K562 (cell line): ENCODE measurements around the gene AKNAD1. TPM values are rescaled to one million over a fixed set of nuclear protein-coding genes. Genes with fewer than 3 reads are reported as not detected.
A peak's percentile ranks its signal among the peaks of the same experiment; 100 is the strongest.

Experiments
- CBFB ChIP-seq: sonication (generic); formaldehyde crosslinking; IDR thresholded peaks from 2 replicates; pipeline ENCODE4 v1.4.0; 2020; ENCODE audit warnings: mild to moderate bottlenecking, missing genetic modification reagents
- CC2D1A ChIP-seq: fragments of 450-650 bp; IDR thresholded peaks from 2 replicates; pipeline ENCODE4 v1.6.1; 2017; ENCODE audit warnings: mild to moderate bottlenecking
- COPS2 ChIP-seq: fragments of 450-650 bp; conservative IDR thresholded peaks from 2 replicates; pipeline ENCODE4 v1.6.1; 2016; ENCODE audit warnings: mild to moderate bottlenecking, moderate library complexity
- CTCF ChIP-seq, 3 experiments: IDR thresholded peaks in 2 of 3; conservative IDR thresholded peaks in 1 of 3; 2 replicates each; pipeline ENCODE4 v1.5.1; 2011 to 2012; ENCODE audit warnings: low read length in 3 of 3, mild to moderate bottlenecking in 3 of 3, control low read depth in 2 of 3, improper control_type of control experiment in 1 of 3, inconsistent platforms in 1 of 3, low read depth in 1 of 3, mixed read lengths in 1 of 3, moderate library complexity in 1 of 3; ENCODE audit not compliant: insufficient read depth in 2 of 3
- ELF1 ChIP-seq: fragments of 200-800 bp; sonication (Bioruptor generic); IDR thresholded peaks from 2 replicates; pipeline ENCODE4 v1.6.1; 2016; ENCODE audit warnings: missing genetic modification characterization, missing compliant biosample characterization
- GTF2F1 ChIP-seq: IDR thresholded peaks from 2 replicates; pipeline ENCODE4 v1.6.1; 2011; ENCODE audit warnings: low read depth, low read length, improper control_type of control experiment
- PHF20 ChIP-seq: fragments of 450-650 bp; IDR thresholded peaks from 2 replicates; pipeline ENCODE4 v1.6.1; 2018; ENCODE audit not compliant: partially characterized antibody
- PRPF4 ChIP-seq: fragments of 200-400 bp; formaldehyde crosslinking; IDR thresholded peaks from one replicate; pipeline ENCODE4 v1.6.1; 2017; ENCODE audit warnings: low read length, low read depth, mild to moderate bottlenecking; ENCODE audit not compliant: insufficient read depth, poor library complexity, severe bottlenecking
- RAD21 ChIP-seq, 2 experiments: fragments of 250-450 bp in 1 of 2; fragments of 450-650 bp in 1 of 2; sonication (Bioruptor Pico) in 1 of 2; formaldehyde crosslinking in 1 of 2; IDR thresholded peaks in 1 of 2; conservative IDR thresholded peaks in 1 of 2; 2 replicates each; pipeline versions ENCODE4 v1.4.0 to v1.8.0; 2020 to 2022; ENCODE audit warnings: mild to moderate bottlenecking in 2 of 2, moderate library complexity in 1 of 2
- REST ChIP-seq, 2 experiments: fragments of 450-650 bp; formaldehyde crosslinking in 1 of 2; IDR thresholded peaks; 2 replicates each; pipeline versions ENCODE4 v1.4.0 to v1.6.1; 2014 to 2020; ENCODE audit warnings: mild to moderate bottlenecking in 2 of 2, borderline replicate concordance in 1 of 2, low read depth in 1 of 2
- TOE1 ChIP-seq, 2 experiments: fragments of 450-650 bp in 1 of 2; sonication (generic) in 1 of 2; formaldehyde crosslinking in 1 of 2; IDR thresholded peaks; 2 replicates each; pipeline versions ENCODE4 v1.7.1 to v1.8.0; 2016 to 2022; ENCODE audit warnings: borderline replicate concordance in 2 of 2, mild to moderate bottlenecking in 2 of 2, antibody characterized with exemption in 1 of 2, inconsistent platforms in 1 of 2, low read depth in 1 of 2, missing genetic modification reagents in 1 of 2, moderate library complexity in 1 of 2
- ZBTB8A ChIP-seq: fragments of 450-650 bp; IDR thresholded peaks from 2 replicates; pipeline ENCODE4 v1.6.1; 2018; ENCODE audit warnings: mild to moderate bottlenecking, moderate library complexity; ENCODE audit not compliant: partially characterized antibody
- ZNF507 ChIP-seq: conservative IDR thresholded peaks from 2 replicates; pipeline ENCODE4 v1.6.1; 2017; ENCODE audit warnings: missing genetic modification characterization, missing compliant biosample characterization
- ZZZ3 ChIP-seq: fragments of 450-650 bp; IDR thresholded peaks from 2 replicates; pipeline ENCODE4 v1.6.1; 2016; ENCODE audit warnings: antibody characterized with exemption, mild to moderate bottlenecking, moderate library complexity
- polyA plus RNA-seq, 8 experiments: library from polyadenylated mRNA; depleted of rRNA in 4 of 8; stranded (reverse) in 5 of 8; unstranded in 3 of 8; fragments of >200 nt; fragmentation: Nextera tagmentation in 2 of 8; fragmentation: Illumina TruSeq in 1 of 8; extraction: Ambion mirVana in 2 of 8; extraction: Trizol in 1 of 8; gene quantifications; 2 replicates each; pipeline versions ENCODE4 v1.2.1 to v1.2.3, GENCODE V29; 2011 to 2014; ENCODE audit warnings: inconsistent platforms in 1 of 8, missing spikeins in 1 of 8
- total RNA-seq, 7 experiments: library from RNA; depleted of rRNA in 6 of 7; stranded (reverse); fragments of >200 nt in 6 of 7; fragmentation: Illumina TruSeq in 2 of 7; extraction: Trizol in 2 of 7; gene quantifications; 2 replicates each; pipeline versions ENCODE4 v1.2.1 to v1.2.3, GENCODE V29; 2011 to 2021; ENCODE audit warnings: low replicate concordance in 1 of 7

The AKNAD1 gene
- total and polyA plus RNA-seq, 9 of the 15 experiments (the other 6 are each of a cell fraction or from before 2014, with no cell fraction given), result 0.13 to 0.30 TPM; not detected in 7

- TF ChIP-seq ELF1 (tag) (no peak), REST (IDR thresholded peaks at IDR 0.05; ENCODE audit: borderline replicate concordance) (peak; percentile 80; the same call in 1 of the 2 replicates), REST (CRISPR knock-in tag; IDR thresholded peaks at IDR 0.05; ENCODE audit: low read depth) (no peak), TOE1 (IDR thresholded peaks at IDR 0.05; ENCODE audit: borderline replicate concordance) (no peak), TOE1 (CRISPR knock-in tag; IDR thresholded peaks at IDR 0.05; ENCODE audit: borderline replicate concordance, low read depth) (no peak), GTF2F1 (no peak), COPS2 (no peak), RAD21 (CRISPR knock-in tag; conservative IDR thresholded peaks at IDR 0.05 in 1 of 2, IDR thresholded peaks at IDR 0.05 in 1 of 2) (peak; percentile 89 to 96), CC2D1A (0 out of 2 replicates have a peak, but pooled peaks have one; percentile 45), ZNF507 (no peak), PRPF4 (no peak), CTCF (IDR thresholded peaks at IDR 0.05 in 2 of 3, conservative IDR thresholded peaks at IDR 0.05 in 1 of 3; ENCODE audit: insufficient read depth in 2 of 3, low read depth in 1 of 3, low read length in 3 of 3) (peak; percentile 61 to 94 (median 67); a peak in 5 of 6 replicates), CBFB (CRISPR knock-in tag) (no peak), ZZZ3 (no peak), ZBTB8A (no peak), PHF20 (no peak)
Observed at GRCh38 chr1:108897865-108898720, 41.2 kb upstream of the AKNAD1 start (continued).
